ENCODE results near the gene LRRC7.
"Not testable (repeated sequence)": the region's sequence is repeated elsewhere in the genome, so short reads cannot be mapped to it uniquely, and the experiment has no call there.

The LRRC7 gene

GRCh38 chr1:69777971-69778370 lies 210.2 kb downstream of the LRRC7 start:
- DNase-seq, result no peak

GRCh38 chr1:69787151-69787550 lies 219.4 kb downstream of the LRRC7 start:
- no peak for DNase-seq

GRCh38 chr1:69791311-69791710 lies 223.6 kb downstream of the LRRC7 start:
- DNase-seq, result no peak

GRCh38 chr1:69794831-69795230 lies 227.1 kb downstream of the LRRC7 start:
- DNase-seq, result no peak

- no peak for DNase-seq
These were observed 247.2 kb downstream of the LRRC7 start for GRCh38 chr1:69814926-69815325.

GRCh38 chr1:69824932-69825331 lies 257.2 kb downstream of the LRRC7 start:
- DNase-seq, result peak in 1 of 2 donors; percentile 12

- DNase-seq, result no peak
These were observed 260.0 kb downstream of the LRRC7 start for GRCh38 chr1:69827732-69828131.

GRCh38 chr1:69833536-69833935 lies 265.8 kb downstream of the LRRC7 start:
- no peak for DNase-seq

GRCh38 chr1:69834336-69834735 lies 266.6 kb downstream of the LRRC7 start:
- DNase-seq, result no peak

- no peak for DNase-seq
These were observed 268.2 kb downstream of the LRRC7 start for GRCh38 chr1:69835955-69836354.

- no peak for DNase-seq
These were observed 269.4 kb downstream of the LRRC7 start for GRCh38 chr1:69836971-69837636.

- DNase-seq, result no peak
These were observed 274.6 kb downstream of the LRRC7 start for GRCh38 chr1:69842326-69842725.

- DNase-seq, result no peak
These were observed 277.9 kb downstream of the LRRC7 start for GRCh38 chr1:69845655-69846054.

GRCh38 chr1:69846267-69846666 lies 278.5 kb downstream of the LRRC7 start:
- peak in 1 of 2 donors; percentile 23 for DNase-seq

- DNase-seq, result no peak
These were observed 279.9 kb downstream of the LRRC7 start for GRCh38 chr1:69847670-69848069.

- DNase-seq, result no peak
These were observed 284.4 kb downstream of the LRRC7 start for GRCh38 chr1:69852151-69852550.

GRCh38 chr1:69852706-69853105 lies 285.0 kb downstream of the LRRC7 start:
- no peak for DNase-seq

GRCh38 chr1:69858534-69858933 lies 290.8 kb downstream of the LRRC7 start:
- DNase-seq, result no peak

- no peak for DNase-seq
These were observed 293.9 kb downstream of the LRRC7 start for GRCh38 chr1:69861641-69862040.

- DNase-seq, result peak in 1 of 2 donors; percentile 10
These were observed 295.2 kb downstream of the LRRC7 start for GRCh38 chr1:69862906-69863305.

GRCh38 chr1:69863704-69864103 lies 296.0 kb downstream of the LRRC7 start:
- DNase-seq, result no peak

GRCh38 chr1:69871412-69871811 lies 303.7 kb downstream of the LRRC7 start:
- no peak for DNase-seq

GRCh38 chr1:69878338-69878737 lies 310.6 kb downstream of the LRRC7 start:
- DNase-seq, result no peak

GRCh38 chr1:69888016-69888415 lies 320.3 kb downstream of the LRRC7 start:
- not testable (repeated sequence) for DNase-seq

GRCh38 chr1:69888657-69889056 lies 320.9 kb downstream of the LRRC7 start:
- DNase-seq, result no peak
